Measurements from ENCODE around the gene MTHFD1.

MTHFD1 gene

DNA sequence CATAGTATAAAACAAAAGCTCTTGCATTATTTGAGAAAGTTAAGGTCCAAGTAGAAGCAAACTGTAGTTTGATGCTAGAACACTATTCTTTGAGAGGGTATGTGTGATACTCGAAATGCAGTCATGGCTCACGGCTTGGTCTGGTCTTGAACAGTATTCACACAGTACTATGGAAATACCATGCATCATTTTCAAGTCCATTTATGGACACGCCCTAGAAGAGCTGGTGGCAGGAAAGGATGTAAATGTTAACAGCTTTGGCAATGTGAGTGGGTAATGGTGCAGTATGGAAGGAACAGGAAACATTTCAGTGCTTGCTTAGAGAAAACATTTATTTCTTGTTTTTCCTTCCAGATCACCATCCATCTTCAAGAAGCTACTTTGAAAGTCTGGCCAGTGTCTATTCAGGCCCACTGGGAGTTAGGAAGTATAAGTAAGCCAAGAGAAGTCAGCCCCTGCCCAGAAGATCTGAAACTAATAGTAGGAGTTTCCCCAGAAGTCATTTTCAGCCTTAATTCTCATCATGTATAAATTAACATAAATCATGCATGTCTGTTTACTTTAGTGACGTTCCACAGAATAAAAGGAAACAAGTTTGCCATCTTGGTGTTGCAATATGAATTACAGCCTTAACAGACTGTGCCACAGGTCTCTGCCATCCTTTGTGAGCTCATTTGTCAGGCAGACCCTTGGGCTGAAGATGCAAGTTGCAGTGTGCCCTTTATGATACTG, 71.4 kb downstream of the MTHFD1 start:
- TF ChIP-seq, protein P1, sequence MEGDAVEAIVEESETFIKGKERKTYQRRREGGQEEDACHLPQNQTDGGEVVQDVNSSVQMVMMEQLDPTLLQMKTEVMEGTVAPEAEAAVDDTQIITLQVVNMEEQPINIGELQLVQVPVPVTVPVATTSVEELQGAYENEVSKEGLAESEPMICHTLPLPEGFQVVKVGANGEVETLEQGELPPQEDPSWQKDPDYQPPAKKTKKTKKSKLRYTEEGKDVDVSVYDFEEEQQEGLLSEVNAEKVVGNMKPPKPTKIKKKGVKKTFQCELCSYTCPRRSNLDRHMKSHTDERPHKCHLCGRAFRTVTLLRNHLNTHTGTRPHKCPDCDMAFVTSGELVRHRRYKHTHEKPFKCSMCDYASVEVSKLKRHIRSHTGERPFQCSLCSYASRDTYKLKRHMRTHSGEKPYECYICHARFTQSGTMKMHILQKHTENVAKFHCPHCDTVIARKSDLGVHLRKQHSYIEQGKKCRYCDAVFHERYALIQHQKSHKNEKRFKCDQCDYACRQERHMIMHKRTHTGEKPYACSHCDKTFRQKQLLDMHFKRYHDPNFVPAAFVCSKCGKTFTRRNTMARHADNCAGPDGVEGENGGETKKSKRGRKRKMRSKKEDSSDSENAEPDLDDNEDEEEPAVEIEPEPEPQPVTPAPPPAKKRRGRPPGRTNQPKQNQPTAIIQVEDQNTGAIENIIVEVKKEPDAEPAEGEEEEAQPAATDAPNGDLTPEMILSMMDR (conservative IDR thresholded peaks at IDR 0.05), result no peak
- no peak overlapping the region for H3K27ac ChIP-seq

DNA sequence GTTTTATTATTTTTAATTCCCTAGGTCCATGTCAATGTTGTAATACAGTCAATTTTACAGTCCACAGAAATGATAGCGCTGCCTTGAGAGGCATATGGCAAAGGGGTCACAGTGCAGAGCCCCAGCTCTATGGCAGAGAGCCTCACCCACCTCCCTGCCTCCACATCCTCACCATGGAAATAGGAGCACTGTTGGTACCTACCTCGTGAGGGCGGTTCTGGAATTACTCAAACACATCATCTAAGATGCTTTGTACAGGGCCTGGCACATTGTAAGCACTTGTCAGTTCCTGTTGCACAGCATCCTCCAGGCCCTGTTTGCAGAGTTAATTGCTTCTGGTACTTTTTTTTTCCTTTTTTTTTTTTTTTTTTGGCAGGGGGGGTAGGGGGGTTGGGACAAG, 73.1 kb downstream of the MTHFD1 start:
- H3K27ac ChIP-seq, result no peak overlapping the region

DNA sequence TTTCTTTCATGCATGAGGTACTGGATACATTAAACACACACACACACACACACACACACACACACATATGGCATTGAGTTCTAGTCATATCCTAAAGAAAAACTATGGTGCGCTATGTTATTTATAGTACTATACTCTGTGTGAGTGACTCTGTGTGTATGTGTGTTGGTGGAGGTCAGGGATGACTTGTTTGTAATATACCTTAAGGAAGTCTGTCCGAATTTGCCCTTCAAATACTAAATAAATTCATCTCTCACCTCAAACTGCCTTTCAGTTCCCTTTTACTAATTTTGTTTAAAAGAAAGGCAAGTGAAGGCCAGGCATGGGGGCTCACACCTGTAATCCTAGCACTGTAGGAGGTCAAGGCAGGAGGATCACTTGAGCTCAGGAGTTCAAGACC, 75.0 kb downstream of the MTHFD1 start:
- H3K27ac ChIP-seq, result no peak overlapping the region
- TF ChIP-seq, protein P1 (conservative IDR thresholded peaks at IDR 0.05), result no peak

More for the DNA sequence above, 73.1 kb downstream of the MTHFD1 start:
- TF ChIP-seq, protein P1 (conservative IDR thresholded peaks at IDR 0.05), result no peak

DNA sequence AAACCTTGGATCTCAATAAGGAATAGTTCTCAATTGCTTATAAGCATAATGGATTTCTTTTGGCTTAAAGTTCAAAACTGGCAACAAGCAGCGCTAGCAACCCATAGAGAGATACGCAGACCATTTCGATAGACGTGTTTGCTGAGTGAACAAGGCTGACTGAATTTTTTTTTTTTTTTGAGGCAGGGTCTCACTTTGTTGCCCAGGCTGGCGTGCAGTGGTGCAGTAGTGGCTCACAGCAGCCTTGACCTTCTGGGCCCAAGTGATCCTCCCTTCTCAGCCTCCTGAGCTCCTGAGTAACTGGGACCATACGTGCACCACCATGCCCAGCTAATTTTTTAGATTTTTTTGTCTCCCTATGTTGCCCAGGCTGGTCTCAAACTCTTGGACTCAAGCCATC, 75.7 kb downstream of the MTHFD1 start:
- TF ChIP-seq, protein P1 (conservative IDR thresholded peaks at IDR 0.05), result no peak

DNA sequence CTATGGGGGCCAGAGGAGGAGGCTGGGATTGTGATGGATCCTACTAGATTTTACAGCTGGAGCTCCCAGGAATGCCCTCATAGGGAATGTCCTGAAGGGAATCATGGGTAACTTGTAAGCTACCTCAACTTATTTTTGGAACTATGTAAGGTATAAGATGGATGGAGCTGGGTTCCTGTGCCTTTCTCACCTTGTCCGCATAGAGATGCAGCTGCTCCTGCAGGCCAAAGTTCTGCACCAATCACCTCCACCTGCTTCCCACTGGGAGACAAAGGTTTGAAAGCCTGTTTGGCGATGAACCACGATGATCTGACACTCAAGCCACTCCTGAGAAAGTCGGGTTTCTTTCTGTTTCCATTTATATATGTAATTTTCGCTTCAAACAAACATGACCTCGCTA, 76.5 kb downstream of the MTHFD1 start:
- H3K27ac ChIP-seq, result peak overlapping the region; percentile 84

More for the DNA sequence above, 75.7 kb downstream of the MTHFD1 start:
- no peak overlapping the region for H3K27ac ChIP-seq

DNA sequence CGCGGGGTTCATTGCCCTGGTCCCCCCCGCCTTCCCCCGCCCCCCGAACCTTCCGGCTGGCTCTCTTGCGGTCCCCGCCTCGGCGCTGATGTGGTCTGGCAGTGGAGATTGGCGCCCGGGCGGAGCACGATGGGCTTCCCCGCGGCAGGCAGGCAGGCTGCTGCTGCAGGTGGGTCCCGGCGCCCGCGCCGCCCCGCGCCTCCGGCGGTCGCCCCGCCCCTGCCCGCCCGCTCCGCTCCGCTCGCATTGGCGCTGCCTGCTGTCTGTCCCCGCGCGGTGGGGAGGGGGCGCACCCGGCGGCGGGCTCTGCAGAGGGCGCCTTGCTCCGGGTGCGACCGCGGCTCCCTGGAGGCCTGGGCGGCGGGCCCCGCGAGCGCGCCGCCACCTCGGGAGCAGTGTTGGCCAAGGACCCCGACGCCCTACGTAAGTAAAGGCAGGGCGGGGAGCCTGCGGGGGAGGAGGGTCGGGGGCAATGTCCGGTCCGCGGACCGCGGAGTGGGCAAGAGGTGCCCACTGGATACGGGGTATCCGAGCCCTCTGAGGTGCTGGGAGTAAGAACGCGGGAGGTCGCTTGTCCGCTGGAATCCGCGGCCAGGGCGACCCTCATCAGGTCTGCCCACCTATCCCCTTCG, 77.2 kb downstream of the MTHFD1 start, which contains the start of gene AKAP5:
AKAP5 (plus strand) TSS at position 309 of the 632 bp plus-strand sequence. CDS start 2,896 bp downstream, outside the sequence.
- peak within 1 kb of the TSS; percentile 84 for H3K27ac ChIP-seq
- TF ChIP-seq, protein P1 (conservative IDR thresholded peaks at IDR 0.05), result no peak

More for the DNA sequence above, 76.5 kb downstream of the MTHFD1 start:
- TF ChIP-seq, protein P1 (conservative IDR thresholded peaks at IDR 0.05), result no peak

DNA sequence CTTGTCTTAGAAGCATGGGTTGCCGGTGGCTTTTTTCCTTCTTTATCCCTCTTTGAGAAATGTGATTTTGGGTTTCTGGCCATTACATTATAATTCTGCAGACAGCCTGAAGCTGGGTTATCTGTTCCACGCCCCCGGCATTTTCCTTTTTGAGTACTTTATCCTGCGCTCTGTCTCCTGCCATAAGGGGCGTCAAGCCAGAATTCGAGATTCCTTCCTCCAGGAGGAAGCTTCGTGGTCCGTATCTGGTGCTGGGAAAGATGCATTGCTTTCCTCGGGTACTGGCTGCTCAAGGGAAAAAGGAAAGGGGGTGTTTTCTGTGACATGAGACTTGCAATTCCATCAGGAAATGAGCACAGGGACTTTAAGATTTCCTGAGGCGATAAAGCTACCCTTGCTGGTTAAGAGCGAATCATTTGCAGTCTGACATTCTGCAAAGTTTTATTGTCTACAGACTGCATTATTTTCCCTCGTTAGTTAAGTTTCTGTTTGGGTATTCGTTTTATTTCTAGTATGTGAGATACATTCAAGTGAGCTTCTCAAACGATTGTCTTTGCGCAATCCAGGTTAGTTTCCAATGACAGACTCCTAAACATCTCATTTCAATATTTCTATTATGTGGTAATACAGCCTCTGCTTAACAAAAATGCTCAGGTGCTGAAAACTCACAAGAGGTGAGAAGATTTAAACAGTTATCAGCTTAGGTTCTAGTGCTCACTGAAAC, 77.8 kb downstream of the MTHFD1 start:
- H3K27ac ChIP-seq, result peak overlapping the region; percentile 84
- TF ChIP-seq, protein P1 (conservative IDR thresholded peaks at IDR 0.05), result no peak

All from VCaP (cell line).